Measurements from ENCODE around the gene IRF8.

The IRF8 gene

GRCh38 chr16:85955566-85955965 is 56.6 kb downstream of the IRF8 start:
- H3K4me1 Mint-ChIP-seq (ENCODE audit: low read depth), result peaks cover 41% of the 10 kb centered on the region

GRCh38 chr16:85956426-85956825 is 57.5 kb downstream of the IRF8 start:
- Mint-ChIP-seq H3K27ac (peak overlapping the region; percentile 66), H3K27me3 (no peaks in the 10 kb centered on the region), H3K4me3 (no peak overlapping the region), H3K9me3 (no peaks in the 10 kb centered on the region), H3K36me3 (ENCODE audit: low read depth) (no peaks in the 10 kb centered on the region), H3K4me1 (ENCODE audit: low read depth) (peaks cover 33% of the 10 kb centered on the region)

More at GRCh38 chr16:85955566-85955965, 56.6 kb downstream of the IRF8 start:
- H3K27me3 Mint-ChIP-seq, result no peaks in the 10 kb centered on the region
- H3K27ac Mint-ChIP-seq, result peak overlapping the region; percentile 66
- no peaks in the 10 kb centered on the region for H3K36me3 Mint-ChIP-seq (ENCODE audit: low read depth)
- no peaks in the 10 kb centered on the region for H3K9me3 Mint-ChIP-seq
- peak overlapping the region; percentile 21 for H3K4me3 Mint-ChIP-seq

GRCh38 chr16:85958731-85959130 is 59.8 kb downstream of the IRF8 start:
- Mint-ChIP-seq H3K4me3 (no peak overlapping the region), H3K27ac (no peak overlapping the region), H3K27me3 (no peaks in the 10 kb centered on the region), H3K9me3 (no peaks in the 10 kb centered on the region), H3K36me3 (ENCODE audit: low read depth) (no peaks in the 10 kb centered on the region), H3K4me1 (ENCODE audit: low read depth) (peaks cover 30% of the 10 kb centered on the region)

- H3K9me3 Mint-ChIP-seq, result no peaks in the 10 kb centered on the region
- no peak overlapping the region for H3K4me3 Mint-ChIP-seq
- H3K27ac Mint-ChIP-seq, result no peak overlapping the region
- H3K27me3 Mint-ChIP-seq, result no peaks in the 10 kb centered on the region
- no peaks in the 10 kb centered on the region for H3K36me3 Mint-ChIP-seq (ENCODE audit: low read depth)
- H3K4me1 Mint-ChIP-seq (ENCODE audit: low read depth), result peaks cover 29% of the 10 kb centered on the region
These were observed 60.7 kb downstream of the IRF8 start for GRCh38 chr16:85959686-85960085.

- H3K36me3 Mint-ChIP-seq (ENCODE audit: low read depth), result no peaks in the 10 kb centered on the region
- H3K9me3 Mint-ChIP-seq, result no peaks in the 10 kb centered on the region
- H3K4me1 Mint-ChIP-seq (ENCODE audit: low read depth), result peaks cover 26% of the 10 kb centered on the region
- H3K27ac Mint-ChIP-seq, result no peak overlapping the region
- H3K4me3 Mint-ChIP-seq, result no peak overlapping the region
- no peaks in the 10 kb centered on the region for H3K27me3 Mint-ChIP-seq
These were observed 61.6 kb downstream of the IRF8 start for GRCh38 chr16:85960486-85961046.

GRCh38 chr16:85961988-85962915 is 63.3 kb downstream of the IRF8 start:
- H3K36me3 Mint-ChIP-seq (ENCODE audit: low read depth), result no peaks in the 10 kb centered on the region
- no peaks in the 10 kb centered on the region for H3K27me3 Mint-ChIP-seq

GRCh38 chr16:85963753-85964285 is 64.9 kb downstream of the IRF8 start:
- Mint-ChIP-seq H3K4me3 (no peak overlapping the region), H3K27ac (no peak overlapping the region), H3K36me3 (ENCODE audit: low read depth) (no peaks in the 10 kb centered on the region), H3K4me1 (ENCODE audit: low read depth) (peaks cover 32% of the 10 kb centered on the region), H3K27me3 (no peaks in the 10 kb centered on the region), H3K9me3 (peaks cover 7% of the 10 kb centered on the region)

More at GRCh38 chr16:85961988-85962915, 63.3 kb downstream of the IRF8 start:
- Mint-ChIP-seq H3K9me3 (peaks cover 7% of the 10 kb centered on the region), H3K4me1 (ENCODE audit: low read depth) (peaks cover 25% of the 10 kb centered on the region), H3K4me3 (no peak overlapping the region), H3K27ac (no peak overlapping the region)

- Mint-ChIP-seq H3K4me1 (ENCODE audit: low read depth) (peaks cover 45% of the 10 kb centered on the region), H3K27ac (peak overlapping the region; percentile 68), H3K4me3 (no peak overlapping the region), H3K27me3 (no peaks in the 10 kb centered on the region), H3K36me3 (ENCODE audit: low read depth) (no peaks in the 10 kb centered on the region), H3K9me3 (peaks cover 7% of the 10 kb centered on the region)
These were observed 66.2 kb downstream of the IRF8 start for GRCh38 chr16:85965125-85965524.

GRCh38 chr16:85967111-85967510 is 68.1 kb downstream of the IRF8 start:
- Mint-ChIP-seq H3K27me3 (no peaks in the 10 kb centered on the region), H3K4me3 (no peak overlapping the region), H3K36me3 (ENCODE audit: low read depth) (no peaks in the 10 kb centered on the region), H3K9me3 (peaks cover 7% of the 10 kb centered on the region), H3K4me1 (ENCODE audit: low read depth) (peaks cover 57% of the 10 kb centered on the region), H3K27ac (peak overlapping the region; percentile 70)

GRCh38 chr16:85968041-85968920 is 69.3 kb downstream of the IRF8 start:
- Mint-ChIP-seq H3K27ac (peak overlapping the region; percentile 83), H3K9me3 (peaks cover 7% of the 10 kb centered on the region), H3K4me3 (peak overlapping the region; percentile 63), H3K36me3 (ENCODE audit: low read depth) (no peaks in the 10 kb centered on the region), H3K4me1 (ENCODE audit: low read depth) (peaks cover 58% of the 10 kb centered on the region), H3K27me3 (no peaks in the 10 kb centered on the region)

GRCh38 chr16:85969159-85969558 is 70.2 kb downstream of the IRF8 start:
- peak overlapping the region; percentile 83 for H3K27ac Mint-ChIP-seq
- peaks cover 58% of the 10 kb centered on the region for H3K4me1 Mint-ChIP-seq (ENCODE audit: low read depth)
- H3K36me3 Mint-ChIP-seq (ENCODE audit: low read depth), result no peaks in the 10 kb centered on the region
- peak overlapping the region; percentile 63 for H3K4me3 Mint-ChIP-seq
- no peaks in the 10 kb centered on the region for H3K27me3 Mint-ChIP-seq
- H3K9me3 Mint-ChIP-seq, result peaks cover 10% of the 10 kb centered on the region

- H3K4me1 Mint-ChIP-seq (ENCODE audit: low read depth), result peaks cover 61% of the 10 kb centered on the region
- H3K27ac Mint-ChIP-seq, result peak overlapping the region; percentile 83
- no peaks in the 10 kb centered on the region for H3K36me3 Mint-ChIP-seq (ENCODE audit: low read depth)
- H3K9me3 Mint-ChIP-seq, result peaks cover 10% of the 10 kb centered on the region
- H3K4me3 Mint-ChIP-seq, result peak overlapping the region; percentile 63
- no peaks in the 10 kb centered on the region for H3K27me3 Mint-ChIP-seq
These were observed 70.6 kb downstream of the IRF8 start for GRCh38 chr16:85969591-85969990.

- no peaks in the 10 kb centered on the region for H3K36me3 Mint-ChIP-seq (ENCODE audit: low read depth)
- peak overlapping the region; percentile 77 for H3K27ac Mint-ChIP-seq
- peak overlapping the region; percentile 63 for H3K4me3 Mint-ChIP-seq
- peaks cover 65% of the 10 kb centered on the region for H3K4me1 Mint-ChIP-seq (ENCODE audit: low read depth)
- no peaks in the 10 kb centered on the region for H3K27me3 Mint-ChIP-seq
- H3K9me3 Mint-ChIP-seq, result peaks cover 10% of the 10 kb centered on the region
These were observed 71.2 kb downstream of the IRF8 start for GRCh38 chr16:85970016-85970733.

- peaks cover 60% of the 10 kb centered on the region for H3K4me1 Mint-ChIP-seq (ENCODE audit: low read depth)
- peaks cover 10% of the 10 kb centered on the region for H3K9me3 Mint-ChIP-seq
- H3K36me3 Mint-ChIP-seq (ENCODE audit: low read depth), result no peaks in the 10 kb centered on the region
- no peaks in the 10 kb centered on the region for H3K27me3 Mint-ChIP-seq
- no peak overlapping the region for H3K4me3 Mint-ChIP-seq
- peak overlapping the region; percentile 77 for H3K27ac Mint-ChIP-seq
These were observed 71.8 kb downstream of the IRF8 start for GRCh38 chr16:85970738-85971137.
